ENCODE results near the gene GNG5.

Gene GNG5

GRCh38 chr1:84489766-84490165 lies 16.6 kb downstream of the GNG5 start:
- in situ Hi-C loops (cut with MboI; ENCODE audit: low sequenced_read_pairs): no loop called here

- in situ Hi-C loops (cut with MboI; ENCODE audit: low sequenced_read_pairs): no loop called here
Measured at GRCh38 chr1:84488107-84488506, 18.3 kb downstream of the GNG5 start.

- in situ Hi-C loops (cut with MboI; ENCODE audit: low sequenced_read_pairs): no loop called here
Measured at GRCh38 chr1:84481317-84481716, 25.1 kb downstream of the GNG5 start.

GRCh38 chr1:84480650-84481049 lies 25.7 kb downstream of the GNG5 start:
- in situ Hi-C loops (cut with MboI; ENCODE audit: low sequenced_read_pairs): no loop called here

- in situ Hi-C loops (cut with MboI; ENCODE audit: low sequenced_read_pairs): no loop called here
Measured at GRCh38 chr1:84479998-84480397, 26.4 kb downstream of the GNG5 start.

GRCh38 chr1:84478876-84479868 lies 27.2 kb downstream of the GNG5 start, which contains the start of gene RPF1:
Gene RPF1, plus strand, starts transcription at chr1:84479266. Its CDS starts 16 bp downstream, at chr1:84479282.
- in situ Hi-C loops (cut with MboI; ENCODE audit: low sequenced_read_pairs): no loop called here

- in situ Hi-C loops (cut with MboI; ENCODE audit: low sequenced_read_pairs): no loop called here
Measured at GRCh38 chr1:84476225-84476624, 30.2 kb downstream of the GNG5 start.

GRCh38 chr1:84467298-84467697 lies 39.1 kb downstream of the GNG5 start:
- in situ Hi-C loops (cut with MboI; ENCODE audit: low sequenced_read_pairs): no loop called here

- in situ Hi-C loops (cut with MboI; ENCODE audit: low sequenced_read_pairs): no loop called here
Measured at GRCh38 chr1:84462118-84462517, 44.3 kb downstream of the GNG5 start.

- in situ Hi-C loops (cut with MboI; ENCODE audit: low sequenced_read_pairs): no loop called here
Measured at GRCh38 chr1:84452436-84452835, 53.9 kb downstream of the GNG5 start.

- in situ Hi-C loops (cut with MboI; ENCODE audit: low sequenced_read_pairs): no loop called here
Measured at GRCh38 chr1:84450910-84451309, 55.5 kb downstream of the GNG5 start.

GRCh38 chr1:84448704-84449103 lies 57.7 kb downstream of the GNG5 start:
- in situ Hi-C loops (cut with MboI; ENCODE audit: low sequenced_read_pairs): loop anchor here (25.0 kb wide), 2 partner anchors 164 to 286 kb away; no protein-coding TSS in a partner anchor

Data from HL-60/S4 treated with phorbol 12-myristate 13-acetate at 8.2 ng/mL for 4 days and 3 days (cell line).